Erythroblast (primary cell): Measurements from ENCODE around the gene NEBL.

ENCODE experiments used
- DNase-seq, 2 experiments: peaks; one replicate each; lab custom pipeline; 2025; lab: John Stamatoyannopoulos, UW
- GATA1 ChIP-seq: IDR thresholded peaks from 2 replicates; pipeline ENCODE4 v1.6.1; 2011; ENCODE audit warnings: low read depth, mild to moderate bottlenecking, control low read depth, low read length, moderate library complexity
- POLR2A ChIP-seq: IDR thresholded peaks from 2 replicates; pipeline ENCODE4 v1.6.1; 2011; ENCODE audit warnings: mild to moderate bottlenecking, low read length

The NEBL gene

DNA sequence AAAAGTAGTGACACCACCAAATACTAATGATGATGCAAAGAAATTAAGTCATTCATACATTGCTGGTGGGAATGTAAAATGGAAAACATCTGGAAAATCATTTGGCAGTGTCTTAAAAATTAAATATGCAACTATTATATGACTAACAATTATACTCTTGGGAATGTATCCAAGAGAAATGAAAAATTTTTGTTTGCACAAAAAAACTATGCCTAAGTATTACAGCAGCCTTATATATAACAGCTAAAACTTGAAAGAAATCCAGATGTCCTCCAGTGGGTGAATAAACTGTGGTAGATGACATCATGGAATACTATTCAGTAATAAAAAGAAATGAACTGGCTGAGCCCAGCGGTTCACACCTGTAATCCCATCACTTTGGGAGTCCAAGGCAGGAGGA lies 132.0 kb downstream of the NEBL start:
- DNase-seq: no peak
- TF ChIP-seq GATA1 (no peak), POLR2A (no peak)

DNA sequence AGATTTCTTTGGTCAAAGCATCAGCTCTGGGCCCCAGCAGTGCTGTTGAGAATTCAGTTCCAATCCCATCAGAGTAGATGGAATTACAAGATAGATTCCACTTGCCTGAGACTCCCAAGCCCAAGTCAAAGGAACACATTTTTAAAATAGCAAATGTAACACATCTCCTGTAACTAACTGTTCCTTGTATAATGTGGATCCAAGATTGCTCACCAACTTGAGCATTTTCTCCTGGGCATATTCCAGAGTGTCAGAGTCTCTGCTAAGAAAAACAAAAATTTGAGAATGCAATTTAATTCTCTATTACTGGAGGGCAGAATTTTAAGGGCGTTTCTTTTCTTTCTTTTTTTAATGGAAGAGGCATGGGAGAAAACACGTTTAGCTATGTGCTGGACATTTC lies 136.7 kb downstream of the NEBL start:
- no peak for DNase-seq
- TF ChIP-seq POLR2A (no peak), GATA1 (no peak)

DNA sequence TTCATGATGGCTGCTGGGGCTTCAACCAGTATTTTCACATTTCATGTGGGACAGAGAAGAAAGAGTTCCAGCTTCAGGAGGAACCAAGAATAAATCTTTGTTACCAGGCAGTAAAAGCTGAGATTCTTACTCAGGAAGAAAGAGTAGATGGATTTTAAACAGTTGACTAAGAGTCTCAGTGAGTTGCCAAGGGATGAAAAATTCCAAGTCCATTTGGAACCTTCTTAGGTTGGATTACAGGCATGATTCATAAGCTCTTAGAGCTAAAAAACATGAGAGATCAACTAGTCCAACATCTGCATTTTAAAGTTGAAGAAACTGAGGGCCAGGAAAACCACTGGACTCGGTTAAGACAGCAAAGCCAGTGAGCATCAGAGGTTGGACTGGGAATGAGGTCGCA lies 148.6 kb downstream of the NEBL start:
- TF ChIP-seq POLR2A (no peak), GATA1 (no peak)
- DNase-seq: no peak

DNA sequence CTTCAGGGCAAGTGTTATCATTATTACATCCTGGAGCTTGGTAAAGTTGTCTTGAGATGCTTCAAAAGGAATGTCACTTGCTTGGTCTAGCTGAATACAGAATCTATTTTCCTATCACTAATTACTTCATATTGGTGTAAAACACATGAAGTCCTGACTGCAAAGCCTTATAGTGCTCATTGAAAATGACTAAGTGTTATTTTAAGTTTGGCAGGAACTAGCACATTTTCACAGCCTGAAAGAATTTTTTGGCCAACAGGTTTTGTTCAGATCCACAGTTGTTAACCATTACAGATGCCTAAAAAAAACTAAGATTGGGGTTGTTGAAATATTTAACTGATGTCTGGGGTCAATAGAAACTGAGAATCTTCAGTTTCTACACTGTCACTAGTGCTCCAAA lies 149.3 kb downstream of the NEBL start:
- no peak for TF ChIP-seq POLR2A
- no peak for TF ChIP-seq GATA1
- no peak for DNase-seq

DNA sequence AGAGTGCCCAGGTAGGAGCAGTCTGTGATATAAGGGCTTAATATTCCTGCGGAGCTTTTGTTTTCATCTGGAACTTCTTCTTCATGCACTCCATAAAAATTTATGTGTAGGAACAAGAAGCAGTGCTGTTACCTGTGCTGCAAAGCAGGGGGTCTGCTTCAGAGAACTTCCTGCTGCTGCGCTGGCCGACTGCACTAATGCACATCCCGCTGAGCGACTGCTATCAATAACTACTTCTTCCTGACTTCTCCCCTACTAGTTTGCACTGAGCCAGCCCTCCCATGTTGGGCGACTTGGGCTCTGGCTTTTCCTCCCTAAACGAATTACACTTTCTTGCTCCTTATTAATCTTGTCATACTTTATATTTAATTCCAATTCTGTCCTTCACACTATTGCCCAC lies 150.3 kb downstream of the NEBL start:
- DNase-seq: no peak

DNA sequence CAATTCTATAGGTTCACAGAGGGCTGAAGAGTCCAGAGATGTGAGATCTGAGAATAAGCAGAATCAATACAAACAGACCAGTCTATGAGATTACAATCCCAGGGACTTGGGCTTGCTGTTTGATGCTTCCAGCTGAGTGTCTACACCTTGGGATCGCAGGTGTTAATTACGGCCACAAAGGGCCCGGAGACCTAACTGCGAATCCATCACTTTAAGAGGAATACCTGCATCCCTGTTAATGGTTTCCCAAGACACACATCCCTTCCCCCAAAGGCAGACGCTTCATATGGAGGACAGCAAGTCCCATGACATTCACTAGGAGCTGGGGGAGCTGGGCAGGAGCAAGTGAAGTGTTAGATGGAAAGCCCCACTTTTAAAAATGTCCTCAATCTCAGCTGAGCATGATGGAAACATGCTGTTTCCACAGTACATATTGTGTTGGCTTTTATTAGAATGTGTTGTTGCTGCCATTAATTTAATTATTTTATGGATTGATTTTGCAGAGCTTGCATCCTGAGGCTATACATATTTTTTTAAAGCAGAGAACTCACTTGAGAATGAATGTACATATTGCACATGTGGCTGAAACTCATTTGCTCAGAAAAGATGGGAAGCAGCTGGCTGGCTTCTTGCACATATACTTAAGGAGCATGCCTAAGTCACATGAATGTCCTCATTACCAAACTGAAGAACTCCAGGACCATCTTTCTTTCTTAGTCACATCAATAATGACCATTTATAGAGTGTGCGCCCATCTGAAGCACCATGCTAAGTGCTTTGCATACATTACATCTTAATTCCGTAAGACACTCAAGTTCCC lies 151.3 kb downstream of the NEBL start:
- no peak for DNase-seq
- TF ChIP-seq GATA1 (no peak), POLR2A (no peak)

More for the DNA sequence above, 150.3 kb downstream of the NEBL start:
- TF ChIP-seq POLR2A (no peak), GATA1 (no peak)

DNA sequence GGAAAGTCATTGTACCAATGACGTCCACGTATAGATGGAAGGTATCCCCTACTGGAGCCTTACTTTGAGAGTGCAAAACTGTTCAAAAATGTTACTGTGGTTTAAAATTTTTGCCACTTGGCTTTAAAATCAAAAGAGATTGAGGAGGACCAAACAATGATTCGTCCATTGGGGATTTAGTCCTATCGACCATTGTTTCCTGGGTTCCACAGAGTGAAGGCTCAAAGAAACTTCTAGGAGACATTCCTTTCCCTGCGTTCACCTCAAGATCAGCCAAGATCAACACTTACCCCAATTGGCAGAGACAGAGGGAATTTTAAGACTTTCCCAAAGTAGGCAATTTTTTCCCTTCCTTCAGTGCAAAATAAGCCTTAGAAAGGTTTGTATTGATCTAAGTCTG lies 152.3 kb downstream of the NEBL start:
- DNase-seq: no peak
- no peak for TF ChIP-seq POLR2A
- no peak for TF ChIP-seq GATA1

DNA sequence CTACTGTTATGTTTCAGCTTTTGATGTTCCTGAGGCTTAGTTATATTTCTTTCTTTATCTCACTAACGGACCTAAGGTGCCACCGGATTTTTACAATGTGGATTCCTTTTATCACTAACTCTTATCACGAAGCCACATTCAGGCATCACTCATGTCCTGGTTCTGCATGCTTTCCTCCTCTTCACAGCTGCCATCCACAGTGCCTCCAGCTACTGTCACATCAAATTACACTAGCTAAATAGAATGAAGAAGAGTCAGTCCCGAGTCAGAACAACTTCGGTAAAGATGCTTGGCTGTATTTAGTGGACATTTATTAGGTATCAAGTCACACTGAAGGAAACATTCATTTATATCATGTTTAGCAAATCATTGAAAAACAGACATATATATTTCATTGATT lies 153.2 kb downstream of the NEBL start:
- no peak for TF ChIP-seq POLR2A
- TF ChIP-seq GATA1: no peak
- no peak for DNase-seq

DNA sequence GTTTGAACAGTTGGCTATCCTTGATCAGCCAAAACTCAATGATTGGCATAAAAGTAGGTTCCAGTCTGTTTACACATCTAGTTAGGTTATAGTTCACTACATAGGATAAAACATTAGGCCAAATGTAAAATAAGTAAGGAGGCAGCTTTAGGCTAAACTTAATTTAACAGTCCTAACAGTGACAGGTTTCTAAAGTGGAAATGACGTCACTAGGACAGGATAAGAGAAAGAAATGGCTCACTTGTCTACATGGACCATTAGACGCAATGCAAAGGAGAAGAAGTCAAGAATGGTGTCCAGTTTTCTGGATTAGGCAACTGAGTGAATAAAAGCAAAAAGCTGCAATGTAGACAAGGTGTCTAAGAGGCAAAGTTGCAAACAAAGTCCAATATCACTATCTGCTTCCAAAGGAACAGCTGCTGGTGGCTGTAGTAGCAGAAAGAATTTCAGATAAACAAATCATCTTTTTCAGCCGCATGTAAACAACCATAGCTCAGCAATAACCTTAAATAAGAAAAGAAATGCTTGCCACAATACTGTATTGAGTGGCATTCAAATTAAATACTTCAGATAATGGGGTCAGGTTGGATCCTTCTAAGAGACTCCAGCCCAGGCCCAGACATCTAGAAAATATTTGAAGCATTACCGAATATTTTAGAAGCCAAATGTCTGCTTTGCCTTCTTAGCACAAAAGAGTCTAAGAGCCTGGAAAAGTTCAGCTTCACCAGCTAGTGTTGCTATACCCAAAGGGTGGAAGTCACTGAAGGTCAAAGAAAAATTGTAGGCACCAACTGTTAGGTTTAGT lies 154.2 kb downstream of the NEBL start:
- no peak for DNase-seq
- TF ChIP-seq GATA1 (no peak), POLR2A (no peak)

DNA sequence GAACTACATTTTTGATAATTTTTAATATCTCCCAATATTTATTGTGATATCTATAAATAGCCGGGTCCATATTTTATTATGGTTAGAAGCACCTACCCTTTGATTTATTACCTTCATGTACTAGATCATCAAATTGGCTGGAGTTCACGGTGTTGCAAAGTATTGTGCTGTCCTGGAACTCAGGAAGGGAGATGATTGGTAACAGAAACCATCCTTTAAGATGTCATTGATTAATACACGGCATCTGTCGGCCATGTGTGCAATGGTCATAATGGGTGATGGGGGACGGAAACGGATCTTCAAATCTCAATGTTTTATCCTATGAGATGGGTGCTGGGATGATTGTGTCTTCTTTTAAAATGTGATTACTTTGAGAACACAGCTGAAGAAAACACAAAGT lies 157.0 kb downstream of the NEBL start:
- TF ChIP-seq GATA1 (no peak), POLR2A (no peak)
- no peak for DNase-seq

DNA sequence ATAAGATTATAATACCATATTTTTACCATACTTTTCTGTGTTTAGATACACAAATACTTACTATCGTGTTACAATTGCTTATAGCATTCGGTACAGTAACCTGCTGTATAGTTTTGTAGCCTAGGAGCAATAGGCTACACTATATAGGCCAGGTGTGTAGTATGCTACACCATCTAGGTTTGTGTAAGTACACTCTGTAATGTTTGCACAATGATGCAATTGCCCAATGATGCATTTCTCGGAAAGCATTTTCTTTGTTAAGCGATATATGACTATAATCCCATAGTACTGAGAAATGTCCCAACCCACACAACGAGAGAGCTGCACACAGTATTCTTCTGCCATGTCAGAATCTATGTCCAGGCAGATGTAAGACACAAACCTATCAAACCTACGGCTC lies 160.0 kb downstream of the NEBL start:
- no peak for DNase-seq
- no peak for TF ChIP-seq GATA1
- TF ChIP-seq POLR2A: no peak
